ENCODE results near the gene SEPTIN12.
"Not testable (repeated sequence)": the region's sequence is repeated elsewhere in the genome, so short reads cannot be mapped to it uniquely, and the experiment has no call there.

Gene SEPTIN12

DNA sequence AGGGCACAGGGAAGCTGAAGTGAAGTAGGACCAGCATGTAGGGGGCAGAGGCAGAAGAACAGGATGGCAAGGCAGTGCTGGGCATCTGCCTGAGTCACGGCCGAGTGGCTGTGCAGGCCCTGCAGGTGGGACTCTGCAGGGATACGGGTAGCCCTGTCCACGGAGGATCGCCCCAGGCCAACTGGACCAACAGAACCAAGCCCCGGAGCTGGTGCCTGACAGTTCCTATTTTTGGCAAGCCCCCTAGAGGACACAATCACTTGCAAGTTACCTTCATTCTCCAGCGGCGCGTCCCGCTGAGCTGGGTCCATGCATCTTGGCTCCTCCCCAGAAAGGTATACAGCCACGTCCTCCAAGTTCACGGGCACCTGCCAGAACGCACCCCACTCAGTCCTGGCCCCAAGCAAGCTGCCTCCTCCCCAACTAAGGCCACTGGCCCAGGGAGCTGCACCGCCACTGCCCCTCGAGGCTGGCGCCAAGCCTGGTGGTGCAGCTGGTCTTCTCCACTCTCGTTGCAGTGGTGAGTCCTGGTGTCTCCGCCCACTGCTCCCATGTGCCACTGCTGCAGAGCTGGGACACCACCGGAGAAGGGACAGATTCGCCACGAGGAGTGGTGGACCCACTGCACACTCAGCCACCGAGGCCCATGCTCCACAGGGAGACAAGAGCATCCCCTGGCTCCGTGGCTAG, 27.8 kb downstream of the SEPTIN12 start:
- in situ Hi-C loops (cut with MboI; ENCODE audit: low sequenced_read_pairs) = no loop called here

DNA sequence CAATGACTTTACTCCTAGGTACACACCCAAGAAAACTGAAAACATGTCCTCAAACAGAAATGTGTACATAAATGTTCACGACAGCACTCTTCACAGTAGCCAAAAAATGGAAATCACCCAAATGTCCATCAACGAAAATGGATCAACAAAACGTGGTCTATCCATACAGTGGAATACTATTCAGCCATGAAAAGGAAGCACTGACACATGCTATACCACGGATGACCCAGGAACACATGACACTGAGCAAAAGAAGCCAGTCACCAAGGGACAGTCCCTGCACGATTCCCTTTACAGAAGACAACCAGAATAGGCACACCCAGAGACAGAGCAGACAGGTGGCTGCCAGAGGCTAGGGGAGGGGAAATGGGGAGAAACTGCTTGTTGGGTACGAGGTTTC, 32.5 kb downstream of the SEPTIN12 start:
- in situ Hi-C loops (cut with MboI; ENCODE audit: low sequenced_read_pairs) = no loop called here

DNA sequence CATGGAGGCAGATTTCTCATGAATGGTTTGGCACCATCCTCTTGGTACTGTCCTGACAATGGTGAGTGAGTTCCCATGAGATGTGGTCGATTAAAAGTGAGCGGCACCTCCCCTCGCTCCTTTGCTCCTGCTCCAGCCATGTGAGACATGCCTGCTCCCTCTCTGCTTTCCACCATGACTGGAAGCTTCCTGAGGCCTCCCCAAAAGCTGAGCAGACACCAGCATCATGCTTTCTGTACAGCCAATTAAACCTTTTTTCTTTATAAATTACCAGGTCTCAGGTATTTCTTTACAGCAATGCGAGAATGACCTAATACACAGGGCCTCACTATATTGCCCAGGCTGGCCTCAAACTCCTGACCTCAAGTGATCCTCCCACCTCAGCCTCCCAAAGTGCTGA, 33.3 kb downstream of the SEPTIN12 start:
- in situ Hi-C loops (cut with MboI; ENCODE audit: low sequenced_read_pairs) = no loop called here

DNA sequence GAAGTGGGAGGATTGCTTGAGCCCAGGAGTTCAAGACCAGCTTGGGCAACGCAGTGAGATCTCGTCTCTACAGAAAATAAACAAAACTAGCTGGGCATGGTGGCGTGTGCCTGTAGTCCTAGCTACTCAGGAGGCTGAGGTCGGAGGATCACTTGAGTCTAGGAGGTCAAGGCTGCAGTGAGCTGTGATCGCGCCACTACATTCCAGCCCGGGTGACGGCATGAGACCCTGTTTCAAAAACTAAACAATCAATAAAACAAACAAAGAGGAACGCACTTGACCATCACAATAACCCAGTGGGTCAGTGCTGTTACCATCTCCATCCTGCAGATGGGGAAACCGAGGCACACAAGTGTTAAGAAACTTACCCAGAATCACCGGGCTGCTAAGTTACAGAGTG, 34.9 kb downstream of the SEPTIN12 start:
- in situ Hi-C loops (cut with MboI; ENCODE audit: low sequenced_read_pairs) = no loop called here

DNA sequence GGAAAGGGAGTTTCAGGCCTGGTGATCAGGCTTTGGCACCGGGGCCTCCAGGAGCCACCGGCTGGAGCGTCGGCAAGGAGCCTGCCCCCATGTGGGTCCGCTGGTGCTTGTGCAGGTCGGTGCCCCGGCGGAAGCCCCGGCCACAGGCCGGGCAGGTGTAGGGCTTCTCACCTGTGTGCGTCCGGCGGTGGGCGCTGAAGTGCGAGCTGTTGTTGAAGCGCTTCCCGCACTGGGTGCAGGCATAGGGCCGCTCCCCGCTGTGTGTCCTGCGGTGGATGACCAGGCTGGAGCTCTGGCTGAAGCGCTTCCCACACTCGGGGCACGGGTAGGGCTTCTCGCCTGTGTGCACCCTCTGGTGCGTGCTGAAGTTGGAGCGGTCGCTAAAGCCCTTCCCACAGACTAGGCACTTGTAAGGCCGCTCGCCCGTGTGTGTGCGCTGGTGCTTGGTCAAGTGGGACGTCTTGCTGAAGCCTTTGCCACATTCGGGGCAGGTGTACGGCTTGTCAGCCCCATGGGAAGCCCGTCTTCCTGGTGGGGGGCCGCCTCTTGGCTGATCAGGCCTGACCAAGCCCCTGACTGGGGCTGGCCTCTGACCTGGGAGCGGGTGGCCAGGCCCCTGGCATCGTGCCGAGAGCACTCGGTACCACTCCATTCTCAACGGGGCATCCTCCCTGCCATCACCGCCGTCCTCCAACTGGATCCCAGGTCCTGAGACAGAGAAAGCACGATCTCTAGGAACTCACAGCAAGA, 35.6 kb downstream of the SEPTIN12 start:
- in situ Hi-C loops (cut with MboI; ENCODE audit: low sequenced_read_pairs) = no loop called here

DNA sequence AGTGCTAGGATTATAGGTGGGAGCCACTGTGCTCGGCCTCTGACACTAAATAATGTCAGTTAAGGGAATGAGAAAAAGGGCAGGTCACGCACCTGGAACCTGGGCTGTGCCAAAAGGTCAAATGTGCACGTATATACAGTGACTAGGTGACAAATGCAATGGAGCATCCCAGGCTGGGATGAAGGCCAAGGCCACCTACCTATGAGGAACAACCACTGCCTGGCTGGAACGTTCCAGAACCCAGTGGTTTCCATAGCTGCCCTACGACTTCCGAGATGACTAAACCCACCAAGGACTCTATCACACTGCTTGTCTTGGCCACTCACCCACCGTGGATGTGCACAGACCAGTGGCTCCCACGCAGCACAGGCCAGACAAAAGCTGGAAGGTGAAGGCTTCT, 37.2 kb downstream of the SEPTIN12 start:
- in situ Hi-C loops (cut with MboI; ENCODE audit: low sequenced_read_pairs) = no loop called here

DNA sequence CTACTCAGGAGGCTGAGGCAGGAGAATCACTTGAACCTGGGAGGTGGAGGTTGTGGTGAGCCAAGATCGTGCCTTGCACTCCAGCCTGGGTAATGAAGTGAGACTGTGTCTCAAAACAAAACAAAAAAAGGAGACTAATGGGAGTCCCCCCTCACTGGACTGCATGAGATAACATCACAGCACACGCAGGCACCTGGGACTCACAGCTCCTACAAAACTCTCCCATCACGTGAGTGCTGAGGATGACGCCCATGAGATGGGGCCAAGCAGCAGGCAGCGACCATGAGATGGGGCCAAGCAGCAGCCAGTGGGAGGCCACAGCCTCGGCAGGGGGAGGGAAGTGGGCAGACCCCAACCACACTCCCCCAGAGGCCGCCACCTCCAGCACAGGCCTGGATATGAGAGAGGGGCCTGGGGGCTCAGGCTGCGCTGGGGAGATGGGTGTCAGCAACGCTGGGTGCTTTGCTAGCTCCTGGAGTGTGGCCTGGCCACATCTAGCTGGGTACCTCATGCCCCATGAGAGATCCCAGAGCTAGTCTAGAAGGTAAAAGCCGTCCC, 38.4 kb downstream of the SEPTIN12 start:
- in situ Hi-C loops (cut with MboI; ENCODE audit: low sequenced_read_pairs) = no loop called here

DNA sequence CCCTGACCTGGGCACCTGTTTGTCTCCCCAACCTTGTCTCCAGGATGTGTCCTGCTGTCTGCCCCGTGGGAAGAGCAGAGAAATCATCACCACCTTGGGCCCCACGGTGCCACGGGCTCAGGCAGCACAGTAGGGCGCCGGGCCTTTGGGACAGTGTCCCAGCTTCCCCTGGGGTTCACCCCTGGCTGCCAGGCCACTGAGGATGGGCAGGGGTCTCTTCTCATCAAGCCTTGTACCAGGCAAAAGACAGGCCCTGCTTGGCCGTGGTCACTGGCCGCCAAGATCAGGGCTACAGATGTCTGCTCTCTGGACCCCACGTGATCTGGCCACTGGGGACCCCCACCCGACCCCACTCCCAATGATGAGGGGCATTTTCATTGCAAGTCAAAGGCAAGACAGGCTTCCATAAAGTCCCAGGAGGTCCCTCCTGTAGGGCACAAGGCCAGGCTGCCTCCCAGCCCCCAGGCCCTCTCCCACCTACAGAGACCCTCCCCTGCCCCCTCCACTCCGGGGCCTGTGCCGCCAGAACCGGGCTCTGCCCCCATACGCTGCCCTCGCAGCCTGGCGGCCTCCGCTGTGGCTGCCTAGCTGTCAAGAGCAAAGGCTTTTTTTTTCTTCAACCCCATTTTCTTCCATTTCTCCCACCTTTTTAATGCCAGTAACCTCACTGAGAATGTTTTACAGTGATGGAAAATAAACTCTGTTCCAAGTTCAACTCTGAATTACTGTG, 39.3 kb downstream of the SEPTIN12 start:
- in situ Hi-C loops (cut with MboI; ENCODE audit: low sequenced_read_pairs) = no loop called here

DNA sequence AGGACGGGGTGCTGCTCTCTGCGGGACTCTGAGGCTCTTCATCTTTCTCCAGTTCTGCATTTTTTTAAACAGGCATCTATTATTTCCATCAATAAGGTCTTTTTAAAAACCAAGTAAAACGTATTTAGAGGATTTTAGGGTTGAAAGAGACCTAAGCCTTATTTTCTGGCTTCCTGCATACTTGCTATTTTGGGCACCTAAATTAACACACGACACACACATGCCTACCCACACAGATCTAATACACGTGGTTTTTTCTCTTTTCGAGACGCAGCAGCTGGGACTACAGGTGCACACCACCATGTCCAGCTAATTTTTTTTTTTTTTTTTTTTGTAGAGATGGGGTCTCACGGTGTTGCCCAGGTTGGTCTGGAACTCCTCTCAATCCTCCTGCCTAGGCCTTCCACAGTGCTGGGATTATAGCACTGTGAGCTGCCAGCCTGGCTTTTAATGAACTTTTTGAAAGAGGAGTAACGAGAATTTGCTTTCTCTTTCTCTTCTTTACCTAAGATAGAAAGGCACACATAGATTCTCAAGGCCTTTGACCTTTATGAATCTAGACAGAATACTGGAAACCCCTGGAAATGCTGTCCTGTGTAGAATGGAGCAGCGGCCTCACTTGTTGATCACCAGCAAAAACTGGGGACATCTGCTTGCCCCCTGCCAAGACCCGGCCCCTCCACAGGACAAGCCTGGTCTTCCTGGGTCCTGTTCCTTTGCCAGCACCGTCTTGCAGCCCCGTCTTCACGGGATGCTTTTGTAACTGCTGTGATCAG, 40.1 kb downstream of the SEPTIN12 start:
- in situ Hi-C loops (cut with MboI; ENCODE audit: low sequenced_read_pairs) = no loop called here

DNA sequence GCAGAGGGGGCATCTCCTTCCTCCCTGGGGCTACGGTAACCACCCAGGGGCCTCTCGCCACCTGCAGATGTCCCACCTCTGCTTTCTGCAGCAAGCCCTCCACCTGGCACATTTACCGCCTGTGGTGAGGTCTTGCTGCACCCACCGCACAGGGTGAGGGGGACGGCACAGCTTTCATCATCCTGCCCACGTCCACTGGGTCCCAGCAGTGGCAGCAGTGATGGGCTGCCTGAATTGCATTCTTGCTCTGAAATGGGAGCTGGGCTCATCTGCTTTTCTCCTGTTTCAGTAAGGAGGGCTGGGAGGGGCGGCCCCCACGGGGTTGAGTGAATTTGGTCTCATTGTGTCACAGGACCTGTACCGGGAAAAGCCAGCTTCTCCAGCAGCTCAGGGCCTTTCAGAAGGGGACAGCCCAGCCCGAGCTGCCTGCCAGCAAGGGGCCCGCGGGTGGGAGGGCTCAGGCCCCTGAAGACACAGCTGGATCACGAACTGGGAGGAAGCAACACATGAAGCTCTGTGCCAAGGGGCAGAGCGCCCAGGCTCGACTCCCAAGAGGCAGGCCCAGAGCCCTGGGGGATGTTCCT, 41.1 kb downstream of the SEPTIN12 start:
- in situ Hi-C loops (cut with MboI; ENCODE audit: low sequenced_read_pairs) = no loop called here

DNA sequence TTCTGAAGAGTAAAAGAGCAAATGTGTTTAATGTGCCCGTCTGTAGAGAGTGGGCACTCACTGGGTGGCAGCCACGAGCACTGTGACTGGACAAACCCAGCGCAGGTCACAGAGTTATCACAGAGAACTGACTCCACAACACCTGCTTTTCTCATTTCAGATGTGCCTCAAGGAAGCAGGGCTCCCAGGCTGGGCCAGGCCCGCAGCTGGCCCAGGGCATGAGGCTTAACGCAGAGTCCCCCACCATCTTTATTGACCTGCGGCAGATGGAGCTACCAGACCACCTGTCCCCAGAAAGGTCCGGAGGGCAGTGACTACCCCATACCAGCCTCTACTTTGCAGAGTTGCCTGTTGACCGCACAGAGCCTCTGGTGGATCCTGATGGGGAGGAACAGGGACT, 41.9 kb downstream of the SEPTIN12 start:
- in situ Hi-C loops (cut with MboI; ENCODE audit: low sequenced_read_pairs) = no loop called here

DNA sequence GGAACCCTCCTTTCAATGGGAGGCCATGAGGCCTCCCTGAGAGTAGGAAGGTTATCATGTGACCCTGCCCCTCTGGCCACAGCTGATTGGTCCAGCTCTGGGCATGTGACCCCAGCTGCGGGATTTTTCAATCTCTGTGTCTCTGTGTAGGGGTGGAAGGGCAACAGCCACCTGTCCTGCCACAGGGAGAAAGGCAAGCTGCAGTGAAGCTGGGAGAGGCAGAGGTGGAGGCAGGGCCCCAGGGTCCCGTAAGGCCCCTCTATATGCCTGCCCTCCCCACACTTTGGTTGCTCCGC, 42.9 kb downstream of the SEPTIN12 start:
- in situ Hi-C loops (cut with MboI; ENCODE audit: low sequenced_read_pairs) = no loop called here

DNA sequence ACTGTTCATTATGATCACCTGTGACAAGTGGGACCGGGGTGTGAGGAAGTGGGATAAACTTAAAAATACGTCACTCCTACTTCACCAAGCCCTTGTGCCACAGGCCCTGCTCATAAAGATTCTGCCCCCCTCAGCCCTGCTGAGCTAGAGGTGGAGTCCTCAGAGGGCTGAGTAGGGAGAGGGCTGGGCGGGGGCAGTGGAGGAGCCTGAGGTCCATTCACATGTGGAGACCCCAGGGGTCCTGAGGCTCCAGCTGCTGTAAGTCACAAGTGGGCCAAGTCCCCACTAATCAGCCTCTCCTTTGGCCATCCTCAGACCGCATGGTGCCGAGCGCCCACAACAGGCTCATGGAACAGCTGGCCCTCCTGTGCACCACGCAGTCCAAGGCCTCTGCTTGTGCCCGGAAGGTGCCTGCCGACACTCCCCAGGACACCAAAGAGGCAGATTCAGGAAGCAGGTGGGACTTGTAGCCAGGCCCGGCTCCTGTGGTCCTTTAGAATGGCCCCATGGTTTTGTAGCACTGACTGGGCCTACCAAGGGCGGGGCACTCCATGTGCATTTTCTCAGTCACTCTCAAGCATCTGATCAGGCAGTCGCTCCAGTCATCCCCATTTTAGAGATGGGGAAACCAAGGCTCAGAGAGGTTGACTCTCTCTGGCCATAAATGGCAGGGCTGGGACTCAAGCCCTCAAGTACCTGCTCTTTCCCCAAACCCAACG, 43.4 kb downstream of the SEPTIN12 start:
- in situ Hi-C loops (cut with MboI; ENCODE audit: low sequenced_read_pairs) = no loop called here

DNA sequence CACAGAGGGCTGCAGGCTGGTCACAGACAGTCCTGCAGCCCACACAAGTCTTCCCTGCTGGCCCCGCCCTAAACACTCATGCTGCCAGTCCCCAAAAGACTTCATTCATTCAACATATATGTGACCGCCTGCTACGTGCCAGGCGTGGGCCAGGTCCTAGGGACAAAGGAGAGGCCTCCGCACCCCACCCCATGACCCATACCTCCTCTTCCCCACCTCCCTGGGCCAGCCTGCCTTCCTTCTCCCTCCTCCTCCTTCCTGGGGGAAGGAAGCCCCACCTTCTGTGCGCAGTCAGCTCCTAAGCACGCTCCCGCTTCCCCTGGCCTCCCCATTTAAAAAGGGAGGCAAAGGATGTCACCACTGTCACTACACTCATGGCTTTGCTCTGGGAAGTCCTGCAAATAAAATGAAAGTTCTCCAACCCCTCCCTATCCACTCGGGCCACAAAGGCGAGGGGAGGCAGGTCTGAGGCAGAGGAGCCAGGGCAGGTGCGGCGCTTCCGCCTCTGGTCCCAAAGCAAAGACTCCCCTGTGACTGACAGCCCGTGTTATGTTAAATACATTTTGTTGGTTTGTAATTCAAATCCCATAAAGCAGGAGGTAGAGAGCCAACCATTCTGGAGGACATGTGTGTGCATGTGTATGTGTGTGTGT, 44.8 kb downstream of the SEPTIN12 start:
- in situ Hi-C loops (cut with MboI; ENCODE audit: low sequenced_read_pairs) = no loop called here

DNA sequence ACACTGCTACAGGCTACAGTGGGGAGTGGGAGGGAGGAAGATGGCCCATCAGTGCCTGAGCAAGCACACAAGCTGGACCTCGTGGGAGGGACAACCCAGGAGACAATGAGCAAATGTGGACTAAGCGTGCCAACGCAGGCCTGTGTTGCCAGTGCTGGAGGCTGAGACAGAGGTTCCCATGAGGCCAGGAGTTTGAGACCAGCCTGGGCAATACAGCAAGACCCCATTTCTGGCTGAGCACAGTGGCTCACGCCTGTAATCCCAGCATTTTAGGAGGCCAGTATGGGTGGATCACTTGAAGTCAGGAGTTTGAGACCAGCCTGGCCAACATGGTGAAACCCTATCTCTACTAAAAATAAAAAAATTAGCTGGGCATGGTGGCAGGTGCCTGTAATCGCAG, 49.8 kb downstream of the SEPTIN12 start:
- in situ Hi-C loops (cut with MboI; ENCODE audit: low sequenced_read_pairs) = not testable (repeated sequence)

DNA sequence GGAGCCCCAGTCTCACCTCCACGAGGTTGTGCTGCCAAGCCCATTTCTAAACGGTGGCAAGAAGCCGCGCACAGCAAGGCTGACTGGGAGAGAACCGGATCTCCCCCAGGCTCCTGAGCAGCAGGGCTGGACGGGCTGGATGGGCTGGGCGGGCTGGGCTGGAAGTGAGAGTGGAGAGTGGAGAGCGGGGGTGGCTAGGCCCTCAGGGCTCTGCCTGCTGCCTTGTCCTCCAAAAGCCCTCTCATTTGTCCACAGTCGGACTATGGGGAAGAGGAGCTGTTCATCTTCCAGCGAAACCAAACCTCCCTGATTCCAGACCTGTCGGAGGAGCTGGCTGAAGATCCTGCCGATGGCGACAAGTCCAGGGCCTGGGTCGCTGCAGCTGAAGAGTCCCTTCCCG, 50.6 kb downstream of the SEPTIN12 start:
- in situ Hi-C loops (cut with MboI; ENCODE audit: low sequenced_read_pairs) = no loop called here

DNA sequence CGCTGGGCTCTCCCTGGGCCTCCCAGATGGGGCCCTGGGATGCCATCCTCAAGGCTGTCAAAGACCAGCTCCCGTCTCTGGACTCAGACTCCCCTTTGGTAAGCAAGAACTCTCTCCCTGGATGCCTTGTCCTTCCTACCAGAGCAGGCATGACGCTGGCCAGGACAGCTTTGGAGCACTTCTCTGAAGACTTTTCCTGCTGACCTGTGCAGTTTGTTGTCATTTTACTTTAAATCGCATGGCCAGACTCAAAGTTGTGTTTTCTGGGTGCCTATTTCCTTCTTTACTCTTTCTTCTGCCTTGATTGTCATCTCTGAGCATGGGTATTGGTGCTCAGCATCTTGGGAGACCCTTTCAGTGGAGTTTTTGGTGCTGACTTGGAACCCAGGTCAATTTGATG, 51.6 kb downstream of the SEPTIN12 start:
- in situ Hi-C loops (cut with MboI; ENCODE audit: low sequenced_read_pairs) = no loop called here

DNA sequence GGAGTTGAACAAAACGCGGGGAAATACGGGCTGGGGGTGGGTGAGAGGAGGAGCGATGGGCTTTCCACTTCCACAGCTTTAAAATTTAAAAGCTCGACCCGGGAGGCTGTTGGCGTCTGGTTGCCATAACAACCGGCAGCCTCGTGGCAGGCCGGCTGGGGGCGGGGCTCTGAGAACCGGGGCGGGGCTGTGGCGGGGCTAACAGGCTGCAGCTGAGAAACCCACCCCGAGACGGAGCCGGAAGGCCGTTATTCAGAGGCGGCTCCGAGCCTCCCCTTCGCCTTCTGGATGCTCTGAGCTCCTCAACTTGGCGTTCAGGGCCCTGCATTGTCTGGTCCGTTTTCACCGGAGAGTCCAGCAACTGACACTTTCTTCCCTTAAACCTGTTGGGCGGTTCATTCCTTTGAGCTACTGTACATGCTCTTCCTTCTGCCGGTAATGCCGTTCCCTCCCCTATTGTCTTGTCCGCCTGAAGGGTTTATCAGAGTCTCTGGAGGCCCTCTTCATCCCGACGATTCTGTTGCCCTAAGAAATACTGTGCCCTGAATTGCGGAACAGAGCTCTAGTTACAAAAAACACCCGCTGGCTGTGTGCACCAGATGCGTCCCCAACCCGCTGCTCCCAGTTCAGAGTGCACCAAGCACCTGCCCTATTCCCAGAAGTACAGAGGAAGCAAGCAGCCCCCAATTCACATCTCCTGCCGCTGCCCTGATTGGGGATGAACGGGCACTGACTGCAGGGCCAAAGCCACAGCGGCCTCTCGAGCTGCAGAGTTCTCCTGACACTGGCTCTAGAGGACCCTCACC, 53.2 kb downstream of the SEPTIN12 start:
- in situ Hi-C loops (cut with MboI; ENCODE audit: low sequenced_read_pairs) = no loop called here

All from hTERT RPE-1 (cell line).